Activated CD4-positive, alpha-beta T cell treated with anti-CD3 and anti-CD28 coated beads, Interleukin-2, Interleukin-6, amounts not matched to agents 100 ng/mL and 50 ng/mL, durations not matched to agents 16 hours and 8 hours (primary cell): Measurements from ENCODE around the gene SLC10A6.
"Not testable (repeated sequence)": the region's sequence is repeated elsewhere in the genome, so short reads cannot be mapped to it uniquely, and the experiment has no call there.

ENCODE experiments used
- DNase-seq: peaks from one replicate; pipeline ENCODE4 v3.0.0-alpha.2; 2020

Gene SLC10A6

GRCh38 chr4:86848732-86849619 is at the start of gene SLC10A6:
Gene SLC10A6 (minus strand): TSS chr4:86849384. CDS start chr4:86849115, 269 bp downstream.
- no peak for DNase-seq

DNA sequence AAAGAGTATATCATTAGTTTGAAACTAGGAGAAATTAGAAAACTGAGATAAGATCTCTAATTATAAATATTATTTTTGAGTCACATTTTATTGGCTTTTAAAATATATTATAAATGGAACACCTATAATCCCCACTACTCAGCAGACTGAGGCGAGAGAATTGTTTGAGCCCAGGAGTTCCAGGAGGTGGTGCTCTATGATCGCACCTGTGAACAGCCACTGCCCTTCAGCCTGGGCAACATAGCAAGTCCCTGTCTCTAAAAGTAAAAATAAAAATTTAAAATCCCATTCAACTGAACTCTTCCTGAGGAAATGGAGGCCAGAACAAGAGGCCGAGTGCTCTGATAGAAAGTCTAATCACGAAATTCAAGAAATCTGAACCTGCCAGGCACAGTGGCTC is 49.4 kb upstream of the SLC10A6 start:
- no peak for DNase-seq

- no peak for DNase-seq
Measured at GRCh38 chr4:86896596-86896995, 47.4 kb upstream of the SLC10A6 start.

- peak; percentile 72 for DNase-seq
Measured at GRCh38 chr4:86895692-86896488, 46.7 kb upstream of the SLC10A6 start.

DNA sequence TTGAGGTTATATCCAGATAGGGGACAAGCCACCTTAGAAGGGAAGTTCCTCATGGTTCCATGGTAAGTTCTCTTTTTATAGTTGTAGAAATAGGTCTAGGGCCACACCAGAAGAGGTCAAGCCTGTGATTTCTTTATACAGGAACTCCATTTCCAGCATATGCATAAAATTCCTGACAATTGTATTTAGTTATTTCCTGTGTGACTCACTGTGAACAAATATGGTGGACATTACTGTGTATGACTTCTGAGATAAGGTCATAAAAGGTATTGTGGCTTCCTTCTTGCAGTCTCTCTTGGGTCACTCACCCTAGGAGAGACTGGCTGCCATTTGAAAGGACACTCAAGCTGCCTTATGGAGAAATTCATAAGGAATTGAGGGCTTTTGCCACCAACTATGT is 45.3 kb upstream of the SLC10A6 start:
- no peak for DNase-seq

GRCh38 chr4:86893136-86893535 is 44.0 kb upstream of the SLC10A6 start:
- DNase-seq: no peak

DNA sequence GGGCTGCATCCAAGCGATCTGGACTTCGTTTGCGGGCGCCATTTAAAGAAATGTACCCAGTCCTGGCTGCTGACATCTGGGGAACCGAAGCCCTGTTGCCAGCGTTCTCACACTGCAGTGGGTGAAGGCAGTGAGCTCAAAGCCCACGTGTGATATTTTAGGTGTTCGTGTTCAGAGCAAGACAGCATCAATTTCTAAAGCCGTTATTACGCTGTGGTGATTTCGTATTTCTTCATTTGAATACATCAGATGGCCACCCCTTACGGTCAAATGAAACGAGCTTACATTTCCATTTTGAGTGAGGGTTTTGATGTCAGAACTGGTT is 43.4 kb upstream of the SLC10A6 start:
- DNase-seq: no peak

DNA sequence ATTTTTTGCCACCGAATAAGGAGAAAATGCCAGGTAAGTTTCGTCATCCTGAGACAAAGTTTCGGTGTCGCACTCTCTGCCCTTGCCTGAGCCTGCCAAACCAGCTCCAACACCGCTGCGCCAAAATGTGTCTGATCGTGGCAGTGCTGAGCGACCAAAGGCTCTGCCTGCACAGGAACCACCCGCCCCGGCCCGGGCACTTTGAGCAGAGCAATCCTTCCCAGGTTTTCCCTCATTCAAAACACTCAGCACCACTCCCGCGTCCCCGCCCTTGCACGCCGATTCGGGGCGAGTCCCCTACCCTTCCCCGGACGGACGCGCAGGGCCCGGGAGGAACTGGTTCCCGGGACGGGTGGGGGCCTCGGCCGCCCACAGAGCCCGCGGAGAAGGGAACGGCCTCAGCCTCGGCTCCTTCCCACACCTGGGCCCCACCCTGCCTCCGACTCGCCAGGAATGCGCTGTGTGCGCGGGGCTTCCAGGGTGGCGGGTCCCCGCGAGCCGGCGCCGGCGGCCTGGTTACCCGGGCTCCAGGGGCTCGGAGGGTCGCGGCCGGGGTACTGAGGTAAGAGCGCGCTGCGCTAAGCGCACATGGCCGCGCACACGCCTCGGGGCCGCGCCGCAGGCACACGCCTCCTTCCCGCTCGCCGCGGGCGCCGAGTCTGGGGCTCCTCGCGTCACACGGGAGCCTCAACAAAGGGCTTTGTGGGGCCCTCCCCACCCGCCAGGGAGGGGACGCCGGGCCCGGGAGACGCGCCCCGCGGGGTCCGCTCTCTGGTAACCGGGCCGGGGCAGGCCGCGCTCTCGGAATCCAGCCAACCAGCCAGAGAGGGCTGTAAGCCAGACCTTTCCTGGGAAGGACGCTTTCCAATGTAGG is 42.8 kb upstream of the SLC10A6 start, which contains the start of gene C4orf36:
C4orf36 (minus strand) TSS at position 661 of the 874 bp plus-strand sequence. CDS start 902 bp downstream, outside the sequence.
- DNase-seq: peak; percentile 55

DNA sequence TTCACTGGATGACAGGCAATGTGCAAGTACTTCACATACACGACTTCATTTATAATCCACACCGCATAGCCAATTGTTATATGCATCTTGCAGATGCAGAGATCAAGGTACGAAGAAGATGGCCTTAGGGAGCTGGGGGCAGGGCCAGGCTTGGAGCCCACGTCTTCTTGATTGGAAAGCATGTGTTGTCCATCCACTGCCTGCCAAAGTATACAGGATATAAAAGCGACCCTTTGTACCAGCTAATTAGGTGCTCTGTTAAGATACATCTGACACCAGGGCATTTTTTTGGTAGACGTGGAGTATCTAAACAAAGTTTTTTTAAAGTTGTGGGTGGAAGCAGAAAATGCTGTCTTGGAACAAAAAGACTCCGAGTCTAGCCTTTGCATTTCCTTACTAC is 41.6 kb upstream of the SLC10A6 start:
- no peak for DNase-seq

GRCh38 chr4:86879641-86880040 is 30.5 kb upstream of the SLC10A6 start:
- DNase-seq: no peak

GRCh38 chr4:86878640-86879039 is 29.5 kb upstream of the SLC10A6 start:
- DNase-seq: no peak

GRCh38 chr4:86876894-86877685 is 27.9 kb upstream of the SLC10A6 start:
- DNase-seq: no peak

GRCh38 chr4:86875436-86875835 is 26.3 kb upstream of the SLC10A6 start:
- not testable (repeated sequence) for DNase-seq

GRCh38 chr4:86872135-86872534 is 23.0 kb upstream of the SLC10A6 start:
- DNase-seq: no peak

DNA sequence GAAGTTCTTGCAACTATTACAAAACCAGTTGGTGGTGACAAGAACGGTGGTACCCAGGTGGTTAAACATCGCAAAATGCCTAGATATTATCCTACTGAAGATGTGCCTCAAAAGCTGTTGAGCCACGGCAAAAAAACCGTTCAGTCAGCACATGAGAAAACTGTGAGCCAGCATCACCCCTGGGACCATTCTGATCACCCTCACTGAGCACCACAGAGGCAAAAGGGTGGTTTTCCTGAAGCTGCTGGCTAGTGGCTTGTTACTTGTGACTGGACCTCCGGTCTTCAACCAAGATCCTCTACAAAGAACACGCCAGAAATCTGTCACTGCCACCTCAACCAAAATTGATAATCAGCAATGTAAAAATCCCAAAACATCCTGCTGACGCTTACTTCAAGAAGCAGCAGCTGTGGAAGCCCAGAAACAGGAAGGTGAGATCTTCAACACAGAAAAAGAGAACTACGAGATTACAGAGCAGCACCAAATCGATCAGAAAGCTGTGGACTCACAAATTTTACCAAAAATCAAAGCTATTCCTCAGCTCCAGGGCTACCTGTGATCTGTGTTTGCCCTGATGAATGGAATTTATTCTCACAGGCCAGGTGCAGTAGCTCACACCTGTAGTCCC is 21.4 kb upstream of the SLC10A6 start:
- no peak for DNase-seq

DNA sequence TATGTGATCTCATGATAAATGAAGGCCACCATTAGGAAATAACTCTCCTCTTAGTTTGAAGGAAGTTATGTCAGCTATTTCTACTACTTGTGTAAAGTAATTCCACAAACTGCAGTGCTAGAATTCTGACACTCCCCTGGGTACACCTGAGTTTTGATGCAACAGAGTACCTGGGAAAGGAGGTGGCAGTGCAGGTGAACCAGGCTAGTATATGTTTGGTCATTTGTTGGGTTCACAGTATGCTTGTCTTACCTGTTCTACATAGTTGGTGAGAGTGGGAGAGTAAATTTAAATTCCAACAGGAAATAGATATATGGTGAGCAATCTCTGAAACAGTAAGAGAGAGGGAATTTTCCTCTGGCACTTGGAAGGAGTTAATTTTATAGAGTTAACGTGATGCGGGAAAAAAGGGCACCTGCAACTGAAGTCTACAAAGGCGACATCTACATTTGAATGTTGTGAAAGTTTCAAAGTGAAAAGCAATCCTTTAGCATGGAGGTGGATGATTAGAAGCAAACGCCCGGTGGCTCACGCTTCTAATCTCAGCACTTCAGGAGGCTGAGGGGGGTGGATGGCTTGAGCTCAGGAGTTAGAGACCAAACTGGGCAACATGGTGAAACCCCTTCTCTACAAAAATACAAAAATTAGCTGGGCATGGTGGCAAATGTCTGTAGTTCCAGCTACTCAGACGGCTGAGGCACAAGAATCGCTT is 8.3 kb upstream of the SLC10A6 start:
- DNase-seq: no peak

DNA sequence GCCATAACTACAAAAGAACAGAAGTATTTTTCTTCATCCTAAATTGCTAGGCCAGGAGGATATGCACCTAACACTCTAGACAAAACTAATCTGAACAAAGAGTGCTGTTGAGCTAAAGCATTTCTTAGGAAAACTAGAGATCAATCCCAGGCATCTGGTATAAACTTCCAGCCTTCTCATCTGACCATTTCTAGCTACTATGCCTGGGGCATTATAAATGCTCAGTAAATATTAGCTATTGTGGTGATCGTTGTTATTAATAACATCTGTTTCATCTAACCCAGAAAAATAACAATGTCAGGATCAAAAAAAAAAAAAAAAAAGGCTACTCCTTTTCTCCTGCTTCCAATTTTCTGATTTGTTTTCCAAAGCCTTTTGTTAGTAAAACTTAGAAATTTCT is 7.7 kb upstream of the SLC10A6 start:
- no peak for DNase-seq

GRCh38 chr4:86855572-86855971 is 6.4 kb upstream of the SLC10A6 start:
- DNase-seq: no peak

DNA sequence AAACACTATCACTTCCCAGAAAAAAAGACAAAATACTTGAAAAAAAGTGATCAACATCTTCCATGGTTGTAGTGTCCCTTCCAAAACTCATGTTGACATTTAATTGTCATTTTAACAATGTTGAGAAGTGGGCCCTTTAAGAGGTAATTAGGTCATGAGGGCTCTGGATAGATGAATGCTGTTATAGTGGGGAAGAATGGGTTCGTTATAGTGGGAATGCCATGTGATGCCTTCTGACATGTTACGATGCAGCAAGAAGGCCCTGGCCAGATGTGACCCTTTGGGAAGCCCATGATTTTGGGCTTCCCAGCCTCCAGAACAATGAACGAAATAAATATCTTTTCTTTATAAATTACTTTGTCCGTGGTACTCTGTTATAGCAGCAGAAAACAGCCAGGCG is 4.0 kb upstream of the SLC10A6 start:
- DNase-seq: no peak

GRCh38 chr4:86848136-86848535 is 1.0 kb downstream of the SLC10A6 start:
- no peak for DNase-seq

- DNase-seq: no peak
Measured at GRCh38 chr4:86847571-86847970, 1.6 kb downstream of the SLC10A6 start.
